WTC11 (cell line): ENCODE data around the gene MTA1. TPM values are rescaled to one million over a fixed set of nuclear protein-coding genes. Genes with fewer than 3 reads are reported as not detected.

Experiments
- ATAC-seq: fragments of 200-7000 bp; cut with Tn5 transposase; 2 replicates; pipeline ENCODE4 v1.10.0; 2021; ENCODE audit warnings: mild to moderate bottlenecking, moderate library complexity
- CTCF ChIA-PET: fragments of 300-600 bp; sonication (Branson Sonifier 250); formaldehyde crosslinking; loops from one replicate; lab custom pipeline; 2021; ENCODE audit warnings: antibody characterized with exemption; lab: Charles Lee
- POLR2A ChIA-PET: fragments of 350-600 bp; sonication (Branson Sonifier 250); formaldehyde crosslinking; loops from one replicate; lab custom pipeline; 2021; ENCODE audit warnings: antibody characterized with exemption; lab: Charles Lee
- DNase-seq: peaks from one replicate; pipeline ENCODE4 v3.0.0; 2021; ENCODE audit warnings: low spot score
- H3K27ac Mint-ChIP-seq: 2 replicates; pipeline ENCODE4 v1.8.0; 2021; ENCODE audit warnings: mixed read lengths
- H3K27me3 Mint-ChIP-seq: 2 replicates; pipeline ENCODE4 v1.8.0; 2021; ENCODE audit warnings: low read depth, mild to moderate bottlenecking, moderate library complexity, mixed read lengths
- H3K36me3 Mint-ChIP-seq: 2 replicates; pipeline ENCODE4 v1.8.0; 2021; ENCODE audit warnings: mixed read lengths
- H3K4me1 Mint-ChIP-seq: 2 replicates; pipeline ENCODE4 v1.8.0; 2022; ENCODE audit warnings: mixed read lengths
- H3K4me3 Mint-ChIP-seq: 2 replicates; pipeline ENCODE4 v1.8.0; 2021; ENCODE audit warnings: mild to moderate bottlenecking, moderate library complexity, mixed read lengths
- H3K9me3 Mint-ChIP-seq: 2 replicates; pipeline ENCODE4 v1.8.0; 2021; ENCODE audit warnings: mixed read lengths
- AR ChIP-seq: fragments of 250-450 bp; sonication (Bioruptor Pico); IDR thresholded peaks from 2 replicates; pipeline ENCODE4 v1.9.0; 2021; ENCODE audit warnings: mild to moderate bottlenecking
- ATF3 ChIP-seq: sonication (generic); formaldehyde crosslinking; conservative IDR thresholded peaks from 2 replicates; pipeline ENCODE4 v1.8.1; 2022; ENCODE audit warnings: mild to moderate bottlenecking, missing genetic modification reagents
- CDX4 ChIP-seq: fragments of 250-450 bp; sonication (Bioruptor Pico); IDR thresholded peaks from 2 replicates; pipeline ENCODE4 v1.9.0; 2021; ENCODE audit warnings: moderate library complexity, mild to moderate bottlenecking, inconsistent platforms, borderline replicate concordance
- ETV6 ChIP-seq: sonication (generic); formaldehyde crosslinking; IDR thresholded peaks from 2 replicates; pipeline ENCODE4 v1.8.1; 2022; ENCODE audit warnings: mild to moderate bottlenecking, missing genetic modification reagents
- FOXJ3 ChIP-seq: sonication (generic); formaldehyde crosslinking; IDR thresholded peaks from 2 replicates; pipeline ENCODE4 v1.9.0; 2021; ENCODE audit warnings: missing genetic modification reagents, mild to moderate bottlenecking, borderline replicate concordance
- FOXK1 ChIP-seq: sonication (generic); formaldehyde crosslinking; IDR thresholded peaks from 2 replicates; pipeline ENCODE4 v1.8.0; 2022; ENCODE audit warnings: mild to moderate bottlenecking, moderate library complexity, missing genetic modification reagents
- GABPB1 ChIP-seq: sonication (generic); formaldehyde crosslinking; IDR thresholded peaks from 2 replicates; pipeline ENCODE4 v1.8.1; 2023; ENCODE audit warnings: mild to moderate bottlenecking, missing genetic modification reagents
- GTF2I ChIP-seq: fragments of 250-450 bp; sonication (Bioruptor Pico); conservative IDR thresholded peaks from 2 replicates; pipeline ENCODE4 v1.4.0; 2021; ENCODE audit warnings: mild to moderate bottlenecking
- NFATC4 ChIP-seq: fragments of 250-450 bp; sonication (Bioruptor Pico); IDR thresholded peaks from 2 replicates; pipeline ENCODE4 v1.9.0; 2021; ENCODE audit warnings: mild to moderate bottlenecking
- SMAD3 ChIP-seq: sonication (generic); formaldehyde crosslinking; IDR thresholded peaks from 2 replicates; pipeline ENCODE4 v1.8.0; 2022; ENCODE audit warnings: missing genetic modification reagents, mild to moderate bottlenecking, borderline replicate concordance
- SMAD4 ChIP-seq: sonication (generic); formaldehyde crosslinking; IDR thresholded peaks from 2 replicates; pipeline ENCODE4 v1.8.0; 2022; ENCODE audit warnings: mild to moderate bottlenecking, missing genetic modification reagents
- ZBTB21 ChIP-seq: sonication (generic); formaldehyde crosslinking; IDR thresholded peaks from 2 replicates; pipeline ENCODE4 v1.8.1; 2023; ENCODE audit warnings: mild to moderate bottlenecking, missing genetic modification reagents, borderline replicate concordance
- ZNF263 ChIP-seq: sonication (generic); formaldehyde crosslinking; IDR thresholded peaks from 2 replicates; pipeline ENCODE4 v1.8.1; 2022; ENCODE audit warnings: low read depth, mild to moderate bottlenecking, moderate library complexity, missing genetic modification reagents
- total RNA-seq: library from RNA; stranded (reverse); gene quantifications from 3 replicates; pipeline ENCODE4 v1.2.3, GENCODE V29; 2021
- TF ChIP-seq, protein P1 (sequence below): fragments of 250-450 bp; sonication (Bioruptor Pico); IDR thresholded peaks from 2 replicates; pipeline ENCODE4 v2.1.2; 2022; ENCODE audit warnings: mild to moderate bottlenecking, moderate library complexity
- TF ChIP-seq, protein P2 (sequence below): fragments of 200-600 bp; IDR thresholded peaks from 2 replicates; pipeline ENCODE4 v1.8.0; 2022; ENCODE audit warnings: antibody characterized with exemption
- TF ChIP-seq, protein P3 (sequence below): sonication (generic); formaldehyde crosslinking; IDR thresholded peaks from 2 replicates; pipeline ENCODE4 v1.8.1; 2022; ENCODE audit warnings: missing genetic modification reagents, borderline replicate concordance
- TF ChIP-seq, protein P4 (sequence below): sonication (generic); formaldehyde crosslinking; IDR thresholded peaks from 2 replicates; pipeline ENCODE4 v1.8.1; 2023; ENCODE audit warnings: mild to moderate bottlenecking, missing genetic modification reagents, moderate library complexity

Gene MTA1
- total RNA-seq, 1 experiment from 2014 or later = 279 TPM

DNA sequence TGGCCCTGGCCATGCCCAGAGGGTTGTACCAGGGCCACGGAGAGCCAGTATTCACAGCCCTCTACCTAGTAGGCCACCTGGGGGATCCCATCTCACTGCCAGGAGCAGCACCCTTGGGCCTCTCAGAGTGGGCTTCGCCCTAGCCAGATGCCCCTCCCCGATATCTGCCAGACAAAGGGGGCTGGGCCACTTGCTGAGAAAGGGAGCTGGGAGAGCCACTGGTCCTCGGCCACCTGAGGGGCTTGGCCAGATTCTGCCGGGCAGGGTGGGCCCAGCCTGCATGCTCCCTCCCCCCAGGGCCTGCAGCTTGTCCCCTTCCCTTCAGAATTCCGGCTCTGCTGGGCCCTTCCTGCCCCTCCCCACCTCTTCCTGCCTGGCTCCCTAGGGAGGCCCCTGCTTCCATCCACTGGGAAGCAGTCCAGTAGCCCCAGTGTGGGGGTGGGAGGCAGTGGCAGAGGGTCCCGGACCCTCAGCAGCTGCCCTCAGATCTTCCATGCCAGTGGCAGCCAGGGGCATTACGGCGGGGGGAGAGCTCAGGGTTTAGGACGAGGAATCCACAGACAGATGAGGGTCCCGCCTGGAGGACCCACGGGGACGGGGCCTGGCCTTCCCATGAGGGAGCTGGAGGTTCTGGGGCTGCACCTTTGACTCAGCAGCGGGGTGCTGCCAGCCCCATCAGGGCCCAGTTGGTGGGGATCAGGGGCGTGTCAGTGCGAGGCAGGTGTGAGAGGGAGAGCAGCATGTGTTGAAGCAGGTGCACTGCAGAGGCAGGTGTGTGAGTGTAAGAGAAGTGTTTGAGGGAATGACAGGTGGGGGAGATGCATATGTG, 57.4 kb downstream of the MTA1 start (continued):
- TF ChIP-seq, protein P1, sequence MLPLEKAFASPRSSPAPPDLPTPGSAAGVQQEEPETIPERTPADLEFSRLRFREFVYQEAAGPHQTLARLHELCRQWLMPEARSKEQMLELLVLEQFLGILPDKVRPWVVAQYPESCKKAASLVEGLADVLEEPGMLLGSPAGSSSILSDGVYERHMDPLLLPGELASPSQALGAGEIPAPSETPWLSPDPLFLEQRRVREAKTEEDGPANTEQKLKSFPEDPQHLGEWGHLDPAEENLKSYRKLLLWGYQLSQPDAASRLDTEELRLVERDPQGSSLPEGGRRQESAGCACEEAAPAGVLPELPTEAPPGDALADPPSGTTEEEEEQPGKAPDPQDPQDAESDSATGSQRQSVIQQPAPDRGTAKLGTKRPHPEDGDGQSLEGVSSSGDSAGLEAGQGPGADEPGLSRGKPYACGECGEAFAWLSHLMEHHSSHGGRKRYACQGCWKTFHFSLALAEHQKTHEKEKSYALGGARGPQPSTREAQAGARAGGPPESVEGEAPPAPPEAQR (CRISPR knock-in tag) = no peak

GRCh38 chr14:105477660-105478397, 58.2 kb downstream of the MTA1 start:
- DNase-seq = no peak
- Mint-ChIP-seq H3K36me3 (no peaks in the 10 kb centered on the region), H3K9me3 (no peaks in the 10 kb centered on the region), H3K4me1 (peaks cover 21% of the 10 kb centered on the region), H3K27ac (no peak overlapping the region), H3K4me3 (no peak overlapping the region), H3K27me3 (peaks cover 71% of the 10 kb centered on the region)
- ATAC-seq = no peak
- ChIA-PET CTCF (interaction anchor here (1.0 to 1.8 kb wide), 3 partner anchors 8 to 12 kb away, joined by 8 to 17 read pairs (median 9); no protein-coding TSS in a partner anchor), POLR2A (no interaction called here)
- TF ChIP-seq AR (no peak), GABPB1 (CRISPR knock-in tag) (no peak), NFATC4 (CRISPR knock-in tag) (no peak), GTF2I (CRISPR knock-in tag) (no peak), CDX4 (CRISPR knock-in tag) (no peak), SMAD3 (CRISPR knock-in tag) (no peak), ATF3 (CRISPR knock-in tag) (no peak), ETV6 (no peak), FOXK1 (CRISPR knock-in tag) (no peak), ZNF263 (CRISPR knock-in tag) (no peak), SMAD4 (CRISPR knock-in tag) (no peak), ZBTB21 (CRISPR knock-in tag) (no peak), FOXJ3 (CRISPR knock-in tag) (no peak)
- TF ChIP-seq, protein P2, sequence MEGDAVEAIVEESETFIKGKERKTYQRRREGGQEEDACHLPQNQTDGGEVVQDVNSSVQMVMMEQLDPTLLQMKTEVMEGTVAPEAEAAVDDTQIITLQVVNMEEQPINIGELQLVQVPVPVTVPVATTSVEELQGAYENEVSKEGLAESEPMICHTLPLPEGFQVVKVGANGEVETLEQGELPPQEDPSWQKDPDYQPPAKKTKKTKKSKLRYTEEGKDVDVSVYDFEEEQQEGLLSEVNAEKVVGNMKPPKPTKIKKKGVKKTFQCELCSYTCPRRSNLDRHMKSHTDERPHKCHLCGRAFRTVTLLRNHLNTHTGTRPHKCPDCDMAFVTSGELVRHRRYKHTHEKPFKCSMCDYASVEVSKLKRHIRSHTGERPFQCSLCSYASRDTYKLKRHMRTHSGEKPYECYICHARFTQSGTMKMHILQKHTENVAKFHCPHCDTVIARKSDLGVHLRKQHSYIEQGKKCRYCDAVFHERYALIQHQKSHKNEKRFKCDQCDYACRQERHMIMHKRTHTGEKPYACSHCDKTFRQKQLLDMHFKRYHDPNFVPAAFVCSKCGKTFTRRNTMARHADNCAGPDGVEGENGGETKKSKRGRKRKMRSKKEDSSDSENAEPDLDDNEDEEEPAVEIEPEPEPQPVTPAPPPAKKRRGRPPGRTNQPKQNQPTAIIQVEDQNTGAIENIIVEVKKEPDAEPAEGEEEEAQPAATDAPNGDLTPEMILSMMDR = no peak
- TF ChIP-seq, protein P3, sequence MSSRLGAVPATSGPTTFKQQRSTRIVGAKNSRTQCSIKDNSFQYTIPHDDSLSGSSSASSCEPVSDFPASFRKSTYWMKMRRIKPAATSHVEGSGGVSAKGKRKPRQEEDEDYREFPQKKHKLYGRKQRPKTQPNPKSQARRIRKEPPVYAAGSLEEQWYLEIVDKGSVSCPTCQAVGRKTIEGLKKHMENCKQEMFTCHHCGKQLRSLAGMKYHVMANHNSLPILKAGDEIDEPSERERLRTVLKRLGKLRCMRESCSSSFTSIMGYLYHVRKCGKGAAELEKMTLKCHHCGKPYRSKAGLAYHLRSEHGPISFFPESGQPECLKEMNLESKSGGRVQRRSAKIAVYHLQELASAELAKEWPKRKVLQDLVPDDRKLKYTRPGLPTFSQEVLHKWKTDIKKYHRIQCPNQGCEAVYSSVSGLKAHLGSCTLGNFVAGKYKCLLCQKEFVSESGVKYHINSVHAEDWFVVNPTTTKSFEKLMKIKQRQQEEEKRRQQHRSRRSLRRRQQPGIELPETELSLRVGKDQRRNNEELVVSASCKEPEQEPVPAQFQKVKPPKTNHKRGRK (CRISPR knock-in tag) = no peak
- TF ChIP-seq, protein P4, sequence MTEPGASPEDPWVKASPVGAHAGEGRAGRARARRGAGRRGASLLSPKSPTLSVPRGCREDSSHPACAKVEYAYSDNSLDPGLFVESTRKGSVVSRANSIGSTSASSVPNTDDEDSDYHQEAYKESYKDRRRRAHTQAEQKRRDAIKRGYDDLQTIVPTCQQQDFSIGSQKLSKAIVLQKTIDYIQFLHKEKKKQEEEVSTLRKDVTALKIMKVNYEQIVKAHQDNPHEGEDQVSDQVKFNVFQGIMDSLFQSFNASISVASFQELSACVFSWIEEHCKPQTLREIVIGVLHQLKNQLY = no peak
